Mucosa of descending colon (tissue), 3 donors: Measurements from ENCODE around the gene TM7SF2. TPM values are rescaled to one million over a fixed set of nuclear protein-coding genes. Genes with fewer than 3 reads are reported as not detected.

Experiments used
- ATAC-seq: fragments of 200-7000 bp; cut with Tn5 transposase; one replicate; pipeline ENCODE4 v1.9.1; 2020; ENCODE audit warnings: mild to moderate bottlenecking, moderate library complexity
- DNase-seq, 3 donors: peaks; one replicate each; pipeline ENCODE4 v3.0.0-alpha.2; 2020
- H3K36me3 ChIP-seq: fragments of 200-600 bp; one replicate; pipeline ENCODE4 v1.8.0; 2021; ENCODE audit warnings: low read depth, mild to moderate bottlenecking
- H3K4me1 ChIP-seq: fragments of 200-600 bp; one replicate; pipeline ENCODE4 v1.8.0; 2021; ENCODE audit warnings: low read depth, mild to moderate bottlenecking
- H3K4me3 ChIP-seq: fragments of 200-600 bp; one replicate; pipeline ENCODE4 v1.8.0; 2021; ENCODE audit warnings: mild to moderate bottlenecking
- H3K9me3 ChIP-seq: fragments of 200-600 bp; one replicate; pipeline ENCODE4 v1.8.0; 2021; ENCODE audit warnings: mild to moderate bottlenecking
- CTCF ChIP-seq: fragments of 200-600 bp; IDR thresholded peaks from one replicate; pipeline ENCODE4 v1.8.0; 2022; ENCODE audit warnings: antibody characterized with exemption, mild to moderate bottlenecking
- intact Hi-C, 2 donors: fragments of 100-400 bp; cut with DNase I in 1 of 2; cut with micrococcal nuclease in 1 of 2; formaldehyde crosslinking; loops; one replicate each; pipeline versions ENCODE4 v1.11.0 to v1.11.1; 2022; cut with DNase I, micrococcal nuclease
- total RNA-seq, 3 donors: library from RNA; stranded (reverse); fragmentation: NEBNext Ultra II Directional in 2 of 3; extraction: Animal tissue kit (Norgen Biotek cat#: 25700) in 2 of 3; gene quantifications; one replicate each; pipeline versions ENCODE4 v1.2.1 to v1.2.4, GENCODE V29; 2021 to 2023
- donor health status: DM: no; HTN: no; CAD: no; lungs with moderate emphysema.
- donor health status: DM: no; HTN: no; CAD: no.
- donor health status: DM: no; HTN: yes; CAD: no.

TM7SF2 gene
- total RNA-seq, 3 donors from 2014 or later, result 13.1 to 25.7 (median 23.6) TPM

DNA sequence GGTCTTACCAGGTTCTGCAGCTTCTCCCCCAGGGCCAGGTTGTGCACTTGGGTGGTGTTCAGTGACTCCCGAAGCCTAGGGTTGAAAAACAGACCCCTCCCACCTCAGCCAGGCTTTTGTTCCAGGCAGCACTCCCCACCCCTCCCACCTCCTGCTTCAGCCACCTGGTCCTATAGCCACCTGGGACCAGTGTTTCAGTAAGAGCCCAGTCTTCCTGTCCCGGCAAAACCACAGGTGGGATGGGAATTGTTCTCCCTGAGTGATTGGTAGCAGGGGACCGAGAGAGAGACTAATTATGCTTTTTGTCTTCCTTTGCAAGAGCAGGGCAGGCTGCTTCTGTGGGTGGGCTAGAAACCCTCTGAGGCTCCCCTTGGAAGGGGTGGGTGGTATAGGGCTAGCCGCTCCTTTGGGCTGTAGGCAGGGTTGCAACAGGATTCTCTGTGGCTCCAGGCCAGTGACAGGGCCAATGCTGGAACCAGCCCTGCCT, 44.8 kb upstream of the TM7SF2 start:
- TF ChIP-seq CTCF, result no peak
- no peaks in the 10 kb centered on the region for H3K4me1 ChIP-seq
- ATAC-seq (no peak), DNase-seq (no peak)
- no peaks in the 10 kb centered on the region for H3K36me3 ChIP-seq
- no peaks in the 10 kb centered on the region for H3K9me3 ChIP-seq
- no peak overlapping the region for H3K4me3 ChIP-seq
- intact Hi-C loops, result no loop called here

GRCh38 chr11:65067446-65067845, 44.2 kb upstream of the TM7SF2 start:
- Histone ChIP-seq H3K4me3 (no peak overlapping the region), H3K4me1 (no peaks in the 10 kb centered on the region), H3K36me3 (no peaks in the 10 kb centered on the region), H3K9me3 (no peaks in the 10 kb centered on the region)
- no peak for TF ChIP-seq CTCF
- no peak for DNase-seq
- ATAC-seq, result no peak
- intact Hi-C loops, result no loop called here

GRCh38 chr11:65069217-65069616, 42.5 kb upstream of the TM7SF2 start:
- H3K4me1 ChIP-seq, result no peaks in the 10 kb centered on the region
- intact Hi-C loops, result no loop called here

DNA sequence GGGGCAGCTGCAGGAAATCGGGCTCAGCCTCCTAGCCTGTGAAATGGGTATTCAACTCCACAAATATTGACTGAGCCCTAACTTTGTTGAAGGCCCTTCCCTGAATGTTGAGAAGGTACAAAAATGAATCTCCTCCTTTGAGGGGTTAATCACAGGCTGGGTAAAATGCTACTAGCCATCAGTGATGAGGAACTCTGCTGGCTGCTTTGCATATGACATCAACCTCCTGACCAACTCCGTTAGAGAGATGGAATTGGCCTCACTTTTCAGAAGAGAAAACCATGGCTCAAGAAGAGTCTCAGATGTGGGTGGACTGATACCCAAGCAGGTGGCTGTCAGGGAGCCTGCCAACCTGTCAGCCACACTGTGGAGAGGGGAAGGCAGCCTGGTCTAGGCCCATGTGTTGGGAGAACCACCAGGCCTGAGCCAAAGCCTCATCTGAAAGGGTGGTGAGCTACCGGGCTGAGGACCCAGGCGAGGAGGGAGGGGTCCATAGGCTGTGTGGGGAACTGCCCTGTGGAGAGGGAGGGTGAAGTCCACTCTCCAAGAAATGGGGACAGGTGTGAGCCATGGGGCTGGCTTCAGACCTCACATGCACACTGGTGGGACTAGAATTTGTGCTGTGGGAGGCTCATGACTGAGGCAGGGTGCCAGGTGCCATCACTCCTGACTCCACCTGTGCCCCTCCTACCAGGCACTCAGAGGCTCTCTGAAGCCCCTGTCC, 39.6 kb upstream of the TM7SF2 start:
- H3K36me3 ChIP-seq, result no peaks in the 10 kb centered on the region
- H3K9me3 ChIP-seq, result no peaks in the 10 kb centered on the region
- no peak for TF ChIP-seq CTCF
- ATAC-seq (no peak), DNase-seq (no peak)
- H3K4me3 ChIP-seq, result no peak overlapping the region
- intact Hi-C loops, result no loop called here
- no peaks in the 10 kb centered on the region for H3K4me1 ChIP-seq

More at GRCh38 chr11:65069217-65069616, 42.5 kb upstream of the TM7SF2 start:
- TF ChIP-seq CTCF, result no peak
- ATAC-seq (no peak), DNase-seq (no peak)
- Histone ChIP-seq H3K36me3 (no peaks in the 10 kb centered on the region), H3K9me3 (no peaks in the 10 kb centered on the region), H3K4me3 (no peak overlapping the region)

DNA sequence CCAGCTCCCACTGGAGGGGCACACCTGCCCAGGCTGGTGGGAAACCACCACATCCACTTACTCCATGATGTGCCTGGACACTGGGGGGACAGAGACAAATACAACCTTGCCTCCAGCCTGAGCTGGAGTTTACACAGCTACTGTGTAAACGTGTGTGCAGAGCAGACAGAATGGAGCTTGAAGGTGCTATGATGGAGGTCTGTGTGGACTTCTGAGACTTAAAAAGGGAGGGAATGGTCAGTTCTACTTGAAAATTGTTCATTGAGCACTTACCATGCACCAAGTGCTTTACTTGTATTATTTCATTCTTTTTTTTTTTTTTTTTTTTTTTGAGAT, 39.1 kb upstream of the TM7SF2 start:
- no peak for DNase-seq
- Histone ChIP-seq H3K9me3 (no peaks in the 10 kb centered on the region), H3K4me1 (no peaks in the 10 kb centered on the region), H3K4me3 (no peak overlapping the region), H3K36me3 (no peaks in the 10 kb centered on the region)
- TF ChIP-seq CTCF, result no peak
- intact Hi-C loops, result no loop called here
- no peak for ATAC-seq

- Histone ChIP-seq H3K4me1 (peaks cover 3% of the 10 kb centered on the region), H3K36me3 (no peaks in the 10 kb centered on the region), H3K9me3 (no peaks in the 10 kb centered on the region), H3K4me3 (no peak overlapping the region)
- ATAC-seq (no peak), DNase-seq (no peak)
- intact Hi-C loops, result no loop called here
- TF ChIP-seq CTCF, result no peak
Observed at GRCh38 chr11:65077451-65077850, 34.2 kb upstream of the TM7SF2 start.
